ENCODE data around the gene CNTNAP2.

CNTNAP2 gene

DNA sequence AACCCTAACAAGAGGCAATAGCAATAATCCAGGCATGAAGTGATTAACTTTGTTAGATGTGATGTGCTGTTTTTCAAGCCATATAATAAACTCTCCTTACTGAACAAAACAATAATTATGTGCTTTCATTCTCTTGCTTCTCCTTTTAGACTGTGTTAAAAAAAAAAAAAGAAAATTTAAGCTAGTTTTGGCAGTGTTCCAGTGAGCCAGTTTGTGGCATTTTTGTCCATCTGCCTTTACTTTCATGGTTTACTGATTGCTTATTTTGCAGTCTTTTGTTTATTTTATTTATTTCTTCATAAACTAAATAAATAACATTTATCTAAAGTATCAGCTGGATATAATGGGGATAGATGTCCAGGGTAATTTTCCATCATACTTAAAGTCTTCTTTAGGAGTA is 625.3 kb downstream of the CNTNAP2 start:
- Histone ChIP-seq H3K4me2 (ENCODE audit: low read depth, low read length, poor library complexity, severe bottlenecking) (no peak overlapping the region), H3K9ac (ENCODE audit: low read length) (no peak overlapping the region), H3K9me3 (ENCODE audit: insufficient read depth, low read length) (peaks cover 8% of the 10 kb centered on the region; the same call in 1 of the 2 replicates), H3K36me3 (ENCODE audit: low read length) (no peaks in the 10 kb centered on the region), H3K27ac (ENCODE audit: low read depth, low read length) (no peak overlapping the region), H3F3A (ENCODE audit: insufficient read depth) (no peaks in the 10 kb centered on the region), H3K27me3 (ENCODE audit: low read length) (no peaks in the 10 kb centered on the region), H4K20me1 (ENCODE audit: low read depth, low read length) (no peaks in the 10 kb centered on the region), H3K9me2 (replicated peaks; ENCODE audit: insufficient read depth, low read length) (no peaks in the 10 kb centered on the region), H3K79me2 (ENCODE audit: insufficient read depth, low read length) (no peaks in the 10 kb centered on the region), H2AFZ (ENCODE audit: low read depth, low read length, severe bottlenecking) (no peak overlapping the region), H3K4me3 (ENCODE audit: insufficient read depth, low read length, poor library complexity, severe bottlenecking) (no peak overlapping the region)
- TF ChIP-seq EZH2phosphoT487 (conservative IDR thresholded peaks at IDR 0.05; ENCODE audit: low read length) (no peak), CTCF (IDR thresholded peaks at IDR 0.05; ENCODE audit: insufficient read depth, low read length, poor library complexity, severe bottlenecking) (no peak)

DNA sequence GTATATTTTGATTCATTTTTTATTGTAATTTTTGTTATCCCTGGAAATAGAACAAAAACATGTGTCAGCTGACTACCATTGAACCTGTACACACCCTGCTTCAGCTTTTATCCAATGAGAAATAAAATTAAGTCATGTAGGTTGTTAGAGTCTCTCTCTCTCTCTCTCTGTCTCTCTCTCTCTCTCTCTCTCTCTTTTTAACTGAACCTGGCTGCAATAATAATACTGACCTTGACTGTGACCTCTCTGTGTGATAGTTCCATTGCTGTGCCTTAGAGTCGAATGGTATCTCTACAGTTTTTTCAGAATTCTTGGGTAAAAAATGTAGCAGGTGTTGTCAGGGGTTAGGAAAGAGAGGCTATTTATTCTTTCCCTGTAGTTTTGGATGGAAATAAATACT is 637.8 kb downstream of the CNTNAP2 start:
- Histone ChIP-seq H2AFZ (ENCODE audit: low read depth, low read length, severe bottlenecking) (no peak overlapping the region), H3K4me2 (ENCODE audit: low read depth, low read length, poor library complexity, severe bottlenecking) (no peak overlapping the region), H3K9me2 (replicated peaks; ENCODE audit: insufficient read depth, low read length) (no peaks in the 10 kb centered on the region), H3K9ac (ENCODE audit: low read length) (no peak overlapping the region), H3K4me3 (ENCODE audit: insufficient read depth, low read length, poor library complexity, severe bottlenecking) (no peak overlapping the region), H3K36me3 (ENCODE audit: low read length) (no peaks in the 10 kb centered on the region), H4K20me1 (ENCODE audit: low read depth, low read length) (no peaks in the 10 kb centered on the region), H3K79me2 (ENCODE audit: insufficient read depth, low read length) (no peaks in the 10 kb centered on the region), H3K27ac (ENCODE audit: low read depth, low read length) (no peak overlapping the region), H3K27me3 (ENCODE audit: low read length) (no peaks in the 10 kb centered on the region), H3F3A (ENCODE audit: insufficient read depth) (no peaks in the 10 kb centered on the region), H3K9me3 (ENCODE audit: insufficient read depth, low read length) (no peaks in the 10 kb centered on the region)
- TF ChIP-seq CTCF (IDR thresholded peaks at IDR 0.05; ENCODE audit: insufficient read depth, low read length, poor library complexity, severe bottlenecking) (no peak), EZH2phosphoT487 (conservative IDR thresholded peaks at IDR 0.05; ENCODE audit: low read length) (no peak)

GRCh38 chr7:146755585-146755984 is 639.0 kb downstream of the CNTNAP2 start:
- Histone ChIP-seq H3K9ac (ENCODE audit: low read length) (no peak overlapping the region), H3K27ac (ENCODE audit: low read depth, low read length) (no peak overlapping the region), H2AFZ (ENCODE audit: low read depth, low read length, severe bottlenecking) (no peak overlapping the region), H3K27me3 (ENCODE audit: low read length) (no peaks in the 10 kb centered on the region), H3K4me2 (ENCODE audit: low read depth, low read length, poor library complexity, severe bottlenecking) (no peak overlapping the region), H3F3A (ENCODE audit: insufficient read depth) (no peaks in the 10 kb centered on the region), H3K36me3 (ENCODE audit: low read length) (no peaks in the 10 kb centered on the region), H3K9me2 (replicated peaks; ENCODE audit: insufficient read depth, low read length) (no peaks in the 10 kb centered on the region), H3K9me3 (ENCODE audit: insufficient read depth, low read length) (no peaks in the 10 kb centered on the region), H3K4me3 (ENCODE audit: insufficient read depth, low read length, poor library complexity, severe bottlenecking) (no peak overlapping the region), H4K20me1 (ENCODE audit: low read depth, low read length) (no peaks in the 10 kb centered on the region), H3K79me2 (ENCODE audit: insufficient read depth, low read length) (no peaks in the 10 kb centered on the region)
- TF ChIP-seq CTCF (IDR thresholded peaks at IDR 0.05; ENCODE audit: insufficient read depth, low read length, poor library complexity, severe bottlenecking) (no peak), EZH2phosphoT487 (conservative IDR thresholded peaks at IDR 0.05; ENCODE audit: low read length) (no peak)
